Spleen (tissue), 11 donors: Measurements from ENCODE around the gene KDM6A. TPM values are rescaled to one million over a fixed set of nuclear protein-coding genes. Genes with fewer than 3 reads are reported as not detected.

Experiments used
- DNase-seq: peaks from one replicate; pipeline ENCODE4 v3.0.0-alpha.2; 2020
- H3K27ac ChIP-seq, 8 donors: fragments of 200-600 bp; sonication (generic) in 7 of 8; 1 replicate in 4 of 8; 2 replicates in 4 of 8; pipeline versions ENCODE4 v1.5.0 to v1.8.0; 2016 to 2021; ENCODE audit warnings: inconsistent platforms in 4 of 8, mild to moderate bottlenecking in 4 of 8, moderate library complexity in 1 of 8
- H3K27me3 ChIP-seq, 7 donors: fragments of 200-600 bp; sonication (generic) in 6 of 7; replicated peaks in 1 of 7; 1 replicate in 4 of 7; 2 replicates in 3 of 7; pipeline versions ENCODE4 v1.5.0 to v1.8.0; 2016 to 2021; ENCODE audit warnings: inconsistent platforms in 3 of 7, mild to moderate bottlenecking in 1 of 7
- H3K36me3 ChIP-seq, 6 donors: fragments of 200-600 bp; sonication (generic) in 5 of 6; 1 replicate in 4 of 6; 2 replicates in 2 of 6; pipeline versions ENCODE4 v1.5.0 to v1.8.0; 2016 to 2021; ENCODE audit warnings: inconsistent platforms in 2 of 6
- H3K4me1 ChIP-seq, 6 donors: fragments of 200-600 bp; sonication (generic) in 5 of 6; 1 replicate in 3 of 6; 2 replicates in 3 of 6; pipeline versions ENCODE4 v1.5.0 to v1.8.0; 2016 to 2021; ENCODE audit warnings: inconsistent platforms in 3 of 6
- H3K4me3 ChIP-seq, 8 donors: fragments of 200-600 bp; sonication (generic) in 7 of 8; 1 replicate in 4 of 8; 2 replicates in 4 of 8; pipeline versions ENCODE4 v1.5.0 to v1.8.0; 2016 to 2021; ENCODE audit warnings: inconsistent platforms in 4 of 8, mild to moderate bottlenecking in 4 of 8, moderate library complexity in 2 of 8
- H3K9me3 ChIP-seq, 8 donors: fragments of 200-600 bp; sonication (generic) in 7 of 8; 1 replicate in 4 of 8; 2 replicates in 4 of 8; pipeline versions ENCODE4 v1.5.0 to v1.8.0; 2016 to 2021; ENCODE audit warnings: inconsistent platforms in 4 of 8
- POLR2A ChIP-seq, 3 donors: fragments of 450-650 bp; IDR thresholded peaks; one replicate each; pipeline ENCODE4 v1.5.1; 2017; ENCODE audit warnings: antibody characterized with exemption in 3 of 3, mild to moderate bottlenecking in 1 of 3
- POLR2AphosphoS5 ChIP-seq, 3 donors: sonication (generic); formaldehyde crosslinking; IDR thresholded peaks; one replicate each; pipeline ENCODE4 v1.5.1; 2017; ENCODE audit warnings: antibody characterized with exemption in 3 of 3
- WGBS, 5 donors: extraction: QIAGEN DNeasy Blood & Tissue Kit in 3 of 5; methylation state at CpG; one replicate each; pipeline versions ENCODE4 v1.1.5 to v1.1.7; 2013 to 2018; 5-methylcytosine and 5-hydroxymethylcytosine counted together
- intact Hi-C: fragments of 100-400 bp; cut with DNase I; formaldehyde crosslinking; loops from one replicate; pipeline ENCODE4 v1.15.0; 2023; ENCODE audit warnings: low total_unique reads
- polyA plus RNA-seq, 3 donors: library from polyadenylated mRNA; stranded (reverse); fragments of 200-250 nt; gene quantifications; one replicate each; pipeline ENCODE4 v1.2.1, GENCODE V29; 2013
- total RNA-seq, 7 donors: library from RNA; depleted of rRNA in 3 of 7; stranded (reverse); fragments of >200 nt in 3 of 7; fragmentation: NEBNext Ultra II Directional in 4 of 7; extraction: Animal tissue kit (Norgen Biotek cat#: 25700) in 4 of 7; gene quantifications; one replicate each; pipeline versions ENCODE4 v1.1.0 to v1.2.1, GENCODE V29; 2016 to 2021
- TF ChIP-seq, protein P1 (sequence below), 11 experiments: fragments of 200-600 bp in 7 of 11; fragments of 450-650 bp in 4 of 11; sonication (generic) in 4 of 11; IDR thresholded peaks in 8 of 11; conservative IDR thresholded peaks in 3 of 11; 1 replicate in 7 of 11; 2 replicates in 4 of 11; pipeline versions ENCODE4 v1.4.0 to v1.8.0; 2016 to 2021; ENCODE audit warnings: antibody characterized with exemption in 11 of 11, inconsistent platforms in 4 of 11, mild to moderate bottlenecking in 1 of 11
- donor health status: healthy with polysubstance abuse.
- donor health status: DM: no; HTN: no; CAD: no; lungs with moderate emphysema.
- donor health status: DM: no; HTN: no; CAD: no.
- donor health status: Bipolar disorder and iron deficiency.
- donor health status: healthy.
- donor health status: DM: no; HTN: no; CAD: no.
- donor health status: DM: yes; HTN: yes; CAD: no.

Gene KDM6A
- total and polyA plus RNA-seq, 10 donors, result 8.0 to 68.2 (median 47.9) TPM

DNA sequence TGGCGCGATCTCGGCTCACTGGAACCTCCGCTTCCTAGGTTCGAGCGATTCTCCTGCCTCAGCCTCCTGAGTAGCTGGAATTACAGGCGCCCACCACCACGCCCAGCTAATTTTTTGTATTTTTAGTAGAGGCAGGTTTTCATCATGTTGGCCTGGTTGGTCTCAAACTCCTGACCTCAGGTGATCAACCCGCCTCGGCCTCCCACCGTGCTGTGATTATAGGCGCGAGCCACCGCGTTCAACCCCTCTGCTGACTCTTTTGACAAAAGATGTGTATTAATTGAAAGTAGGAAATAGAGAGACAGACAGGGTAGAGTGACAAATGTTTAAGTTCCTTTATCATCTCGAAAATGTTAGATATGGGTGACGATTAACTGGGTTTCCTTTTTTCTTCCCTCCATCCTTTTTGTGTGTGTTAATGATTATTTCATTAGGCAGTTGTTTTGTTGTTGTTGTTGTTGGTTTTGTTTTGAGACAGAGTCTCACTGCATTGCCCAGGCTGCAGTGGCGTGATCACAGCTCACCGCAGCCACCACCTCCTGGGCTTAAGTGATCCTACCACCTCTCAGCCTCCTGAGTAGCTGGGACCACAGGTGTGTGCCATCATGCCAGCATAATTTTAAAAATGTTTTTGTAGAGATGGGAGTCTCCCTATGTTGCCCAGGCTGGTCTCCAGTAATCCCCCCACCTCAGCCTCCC, 79.5 kb downstream of the KDM6A start:
- TF ChIP-seq POLR2A (IDR thresholded peaks at IDR 0.05), result no peak
- TF ChIP-seq, protein P1, sequence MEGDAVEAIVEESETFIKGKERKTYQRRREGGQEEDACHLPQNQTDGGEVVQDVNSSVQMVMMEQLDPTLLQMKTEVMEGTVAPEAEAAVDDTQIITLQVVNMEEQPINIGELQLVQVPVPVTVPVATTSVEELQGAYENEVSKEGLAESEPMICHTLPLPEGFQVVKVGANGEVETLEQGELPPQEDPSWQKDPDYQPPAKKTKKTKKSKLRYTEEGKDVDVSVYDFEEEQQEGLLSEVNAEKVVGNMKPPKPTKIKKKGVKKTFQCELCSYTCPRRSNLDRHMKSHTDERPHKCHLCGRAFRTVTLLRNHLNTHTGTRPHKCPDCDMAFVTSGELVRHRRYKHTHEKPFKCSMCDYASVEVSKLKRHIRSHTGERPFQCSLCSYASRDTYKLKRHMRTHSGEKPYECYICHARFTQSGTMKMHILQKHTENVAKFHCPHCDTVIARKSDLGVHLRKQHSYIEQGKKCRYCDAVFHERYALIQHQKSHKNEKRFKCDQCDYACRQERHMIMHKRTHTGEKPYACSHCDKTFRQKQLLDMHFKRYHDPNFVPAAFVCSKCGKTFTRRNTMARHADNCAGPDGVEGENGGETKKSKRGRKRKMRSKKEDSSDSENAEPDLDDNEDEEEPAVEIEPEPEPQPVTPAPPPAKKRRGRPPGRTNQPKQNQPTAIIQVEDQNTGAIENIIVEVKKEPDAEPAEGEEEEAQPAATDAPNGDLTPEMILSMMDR (IDR thresholded peaks at IDR 0.05 in 8 of 11, conservative IDR thresholded peaks at IDR 0.05 in 3 of 11), result no peak
- no peak for TF ChIP-seq POLR2AphosphoS5 (IDR thresholded peaks at IDR 0.05)
- H3K4me1 ChIP-seq, result peaks cover 24 to 72% (median 33%) of the 10 kb centered on the region in 6 donors
- H3K27me3 ChIP-seq, result no peaks in the 10 kb centered on the region
- 94 to 98% (median 97%) methylated on average over 19 of the region's 19 CpGs for WGBS, 5 donors
- DNase-seq, result no peak
- no peak overlapping the region for H3K4me3 ChIP-seq
- no peak overlapping the region for H3K27ac ChIP-seq
- H3K36me3 ChIP-seq, result no peaks in the 10 kb centered on the region
- no peaks in the 10 kb centered on the region for H3K9me3 ChIP-seq
- intact Hi-C loops, result no loop called here

DNA sequence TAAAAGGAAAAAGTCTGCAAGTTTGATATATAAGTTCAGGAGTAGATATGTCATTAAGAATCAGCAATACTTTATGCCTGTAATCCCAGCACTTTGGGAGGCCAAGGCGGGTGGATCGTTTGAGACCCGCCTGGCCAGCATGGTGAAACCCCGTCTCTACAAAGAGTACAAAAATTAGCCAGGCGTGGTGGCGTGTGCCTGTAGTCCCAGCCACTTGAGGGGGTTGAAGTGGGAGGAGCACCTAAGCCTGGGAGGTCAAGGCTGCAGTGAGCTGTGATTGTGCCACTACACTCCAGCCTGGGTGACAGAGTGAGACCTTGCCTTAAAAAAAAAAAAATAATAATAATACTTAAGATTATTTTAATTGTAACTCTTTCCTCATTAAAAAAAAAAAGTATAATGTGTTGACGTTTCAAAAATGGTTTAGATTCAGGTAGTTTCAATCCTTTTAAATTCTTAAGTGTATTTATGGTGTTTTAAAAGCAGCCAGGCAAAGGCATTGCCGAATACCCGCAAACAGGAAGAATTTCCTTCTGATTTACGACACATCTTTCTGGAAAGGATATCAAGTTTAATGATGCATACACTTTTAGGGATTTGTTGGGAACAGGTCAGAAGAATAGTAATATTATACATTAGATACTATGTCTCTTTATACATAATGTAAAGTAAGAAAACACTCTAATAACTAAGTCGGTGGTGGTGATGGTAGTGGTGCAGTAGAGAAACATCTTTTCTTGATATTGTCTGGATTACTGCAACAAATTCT, 80.9 kb downstream of the KDM6A start:
- Histone ChIP-seq H3K4me3 (no peak overlapping the region), H3K27me3 (no peaks in the 10 kb centered on the region), H3K4me1 (peaks cover 24 to 70% (median 34%) of the 10 kb centered on the region in 6 donors), H3K27ac (no peak overlapping the region), H3K36me3 (no peaks in the 10 kb centered on the region), H3K9me3 (no peaks in the 10 kb centered on the region)
- DNase-seq, result no peak
- intact Hi-C loops, result no loop called here
- WGBS, 5 donors, result 54 to 68% (median 66%) methylated on average over 11 of the region's 11 CpGs
- TF ChIP-seq POLR2A (IDR thresholded peaks at IDR 0.05) (no peak), POLR2AphosphoS5 (IDR thresholded peaks at IDR 0.05) (peak in 1 of 3 donors; percentile 17)
- TF ChIP-seq, protein P1 (IDR thresholded peaks at IDR 0.05 in 8 of 11, conservative IDR thresholded peaks at IDR 0.05 in 3 of 11), result no peak

DNA sequence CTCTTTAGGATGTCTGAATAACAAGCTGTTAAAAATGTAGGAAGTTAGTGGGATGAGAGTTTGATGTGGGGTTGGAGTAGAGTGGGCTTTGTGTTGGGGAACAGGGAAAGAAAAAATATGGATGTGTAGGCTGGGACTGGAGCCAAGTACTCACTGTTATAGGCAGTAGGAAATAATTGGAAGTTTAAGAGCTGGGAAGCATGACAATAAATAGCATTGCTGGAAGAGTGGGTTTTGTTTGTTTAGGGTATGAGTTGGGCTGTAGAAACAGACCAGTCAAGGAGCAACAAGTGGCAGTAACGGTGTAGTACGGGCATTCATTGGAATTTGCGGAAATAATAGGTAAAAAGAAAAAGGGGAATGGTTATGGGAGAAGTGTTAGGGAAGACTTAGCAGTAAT, 81.6 kb downstream of the KDM6A start:
- H3K9me3 ChIP-seq, result no peaks in the 10 kb centered on the region
- peaks cover 24 to 71% (median 35%) of the 10 kb centered on the region in 6 donors for H3K4me1 ChIP-seq
- TF ChIP-seq POLR2AphosphoS5 (IDR thresholded peaks at IDR 0.05) (no peak), POLR2A (IDR thresholded peaks at IDR 0.05) (no peak)
- TF ChIP-seq, protein P1 (IDR thresholded peaks at IDR 0.05 in 8 of 11, conservative IDR thresholded peaks at IDR 0.05 in 3 of 11), result no peak
- DNase-seq, result no peak
- 81 to 89% (median 84%) methylated on average over 3 of the region's 3 CpGs for WGBS, 5 donors
- no peak overlapping the region for H3K4me3 ChIP-seq
- intact Hi-C loops, result no loop called here
- no peaks in the 10 kb centered on the region for H3K36me3 ChIP-seq
- H3K27me3 ChIP-seq, result no peaks in the 10 kb centered on the region
- no peak overlapping the region for H3K27ac ChIP-seq

DNA sequence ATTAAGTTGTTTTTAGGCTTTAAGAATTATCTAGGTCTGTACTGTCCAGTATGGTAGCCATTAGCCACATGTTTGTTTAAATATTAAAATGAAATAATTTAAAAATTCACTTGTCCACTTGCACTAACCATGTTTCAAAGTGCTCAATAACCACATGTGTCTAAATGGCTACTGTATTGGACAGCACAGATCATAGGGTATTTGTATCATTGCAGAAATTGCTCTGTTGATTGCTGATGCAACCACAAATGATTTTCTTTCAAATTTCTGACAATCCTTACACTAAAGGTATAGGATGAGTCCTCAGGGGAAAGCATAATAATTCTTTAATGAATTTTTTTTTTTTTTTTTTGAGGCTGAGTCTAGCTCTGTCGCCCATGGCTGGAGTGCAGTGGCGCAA, 84.9 kb downstream of the KDM6A start:
- WGBS, 5 donors, result 63 to 96% (median 88%) methylated on average over 2 of the region's 2 CpGs
- H3K4me3 ChIP-seq, result no peak overlapping the region
- H3K27me3 ChIP-seq, result no peaks in the 10 kb centered on the region
- no peaks in the 10 kb centered on the region for H3K9me3 ChIP-seq
- TF ChIP-seq POLR2A (IDR thresholded peaks at IDR 0.05), result no peak
- TF ChIP-seq POLR2AphosphoS5 (IDR thresholded peaks at IDR 0.05), result no peak
- TF ChIP-seq, protein P1 (IDR thresholded peaks at IDR 0.05 in 8 of 11, conservative IDR thresholded peaks at IDR 0.05 in 3 of 11), result no peak
- no peak for DNase-seq
- H3K4me1 ChIP-seq, result peaks cover 18 to 71% (median 28%) of the 10 kb centered on the region in 6 donors
- H3K36me3 ChIP-seq, result peaks cover 0 to 5% (median 0%) of the 10 kb centered on the region in 6 donors
- intact Hi-C loops, result no loop called here
- no peak overlapping the region for H3K27ac ChIP-seq
